Astrocyte of the cerebellum (primary cell): ENCODE results near the gene NELFA.

Experiments used
- DNase-seq: peaks from one replicate; pipeline ENCODE4 v3.0.0-alpha.2; 2011; ENCODE audit warnings: low read depth
- H3K4me3 ChIP-seq: 2 replicates; pipeline ENCODE4 v1.5.1; 2011; ENCODE audit warnings: mild to moderate bottlenecking, low read depth, low read length, moderate library complexity
- CTCF ChIP-seq: IDR thresholded peaks from 2 replicates; pipeline ENCODE4 v1.5.1; 2012; ENCODE audit warnings: low read length, low read depth, moderate library complexity, mild to moderate bottlenecking; ENCODE audit errors: missing control alignments
- in situ Hi-C: cut with HindIII; loops from 2 replicates; pipeline ENCODE4 v1.10.0; 2017; ENCODE audit warnings: low sequenced_read_pairs

The NELFA gene

GRCh38 chr4:2008921-2009650 is at the start of gene NELFA:
Gene NELFA, minus strand, starts transcription at chr4:2008974. Its CDS starts 15 bp downstream, at chr4:2008959.
- peak; percentile 8 for TF ChIP-seq CTCF
- in situ Hi-C loops = loop anchor here (10.0 kb wide), 1 partner anchor 54 kb away; no protein-coding TSS in a partner anchor
- peak; percentile 80 for DNase-seq
- peak within 1 kb of the TSS; percentile 86 for H3K4me3 ChIP-seq

- in situ Hi-C loops = no loop called here
- TF ChIP-seq CTCF = no peak
- DNase-seq = no peak
- no peak overlapping the region for H3K4me3 ChIP-seq
Measured at GRCh38 chr4:2057382-2058065, 48.8 kb upstream of the NELFA start.

- TF ChIP-seq CTCF = no peak
- H3K4me3 ChIP-seq = no peak overlapping the region
- DNase-seq = no peak
- in situ Hi-C loops = no loop called here
Measured at GRCh38 chr4:2054217-2054616, 45.4 kb upstream of the NELFA start.

DNA sequence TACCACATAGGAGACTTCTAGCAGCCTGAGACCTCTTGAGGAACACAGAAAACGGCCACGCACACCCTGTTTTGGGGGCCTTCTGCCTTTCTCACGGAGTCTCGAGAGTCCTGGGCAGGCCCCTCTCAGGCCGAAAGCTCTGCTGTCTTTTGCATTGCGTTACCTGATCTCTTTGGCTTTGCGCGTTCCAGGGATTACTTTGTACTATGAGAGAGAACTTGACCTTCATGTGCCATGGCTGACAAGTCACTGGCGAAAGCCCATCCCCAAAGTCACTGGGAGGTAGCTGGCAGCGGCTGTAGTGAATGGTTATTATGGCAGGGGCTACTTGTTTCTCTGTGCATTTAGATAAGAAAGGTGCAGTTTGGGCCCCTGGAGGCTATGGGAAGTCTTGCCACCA is 42.3 kb upstream of the NELFA start:
- in situ Hi-C loops = no loop called here
- DNase-seq = no peak
- TF ChIP-seq CTCF = no peak
- H3K4me3 ChIP-seq = no peak overlapping the region

DNA sequence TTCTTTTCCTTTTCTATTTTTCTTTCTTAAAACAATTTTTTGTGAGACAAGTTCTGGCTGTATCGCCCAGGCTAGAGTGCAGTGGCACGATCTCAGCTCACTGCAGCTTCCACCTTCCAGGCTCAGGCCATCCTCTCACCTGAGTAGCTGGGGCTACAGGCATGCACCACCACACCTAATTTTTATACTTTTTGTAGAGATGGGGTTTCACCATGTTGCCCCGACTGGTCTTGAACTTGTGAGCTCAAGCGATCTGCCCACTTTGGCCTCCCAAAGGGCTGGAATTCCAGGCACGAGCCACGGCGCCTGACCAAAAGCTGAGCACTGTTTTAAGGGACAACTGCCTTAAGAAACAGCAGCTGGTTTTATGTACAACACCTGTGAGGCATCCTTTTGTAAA is 41.0 kb upstream of the NELFA start:
- in situ Hi-C loops = no loop called here
- DNase-seq = no peak
- TF ChIP-seq CTCF = no peak
- H3K4me3 ChIP-seq = no peak overlapping the region

DNA sequence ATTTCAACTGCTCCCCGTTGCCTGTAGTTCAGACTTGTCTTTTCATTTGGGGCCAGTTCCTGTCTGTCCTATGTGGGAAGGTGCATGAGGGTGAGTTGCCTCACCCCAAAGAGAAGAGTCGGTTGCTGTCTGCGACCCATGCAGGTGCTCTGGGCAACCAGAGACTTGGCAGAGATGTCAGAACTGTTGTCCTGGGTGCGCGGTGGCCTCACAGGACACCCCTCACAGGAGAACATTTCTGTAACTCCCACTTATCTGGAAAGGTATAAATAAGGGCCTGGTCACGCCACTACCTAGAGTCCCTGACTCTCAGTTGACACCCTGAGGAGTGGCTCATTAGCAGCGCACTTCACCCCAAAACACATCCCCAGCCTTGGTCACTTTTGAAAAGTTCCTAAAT is 40.6 kb upstream of the NELFA start:
- in situ Hi-C loops = no loop called here
- no peak overlapping the region for H3K4me3 ChIP-seq
- no peak for DNase-seq
- no peak for TF ChIP-seq CTCF
